Cardiac fibroblast (primary cell): ENCODE measurements around the gene DGUOK.

Source experiments
- DNase-seq, 2 donors: peaks; one replicate each; pipeline versions ENCODE4 v3.0.0 to v3.0.0-alpha.2; 2010; ENCODE audit warnings: low read depth in 2 of 2
- H3K4me3 ChIP-seq, 2 donors: replicated peaks in 1 of 2; 1 replicate in 1 of 2; 2 replicates in 1 of 2; pipeline ENCODE4 v1.5.1; 2011; ENCODE audit warnings: low read depth in 2 of 2, low read length in 2 of 2, mild to moderate bottlenecking in 2 of 2, moderate library complexity in 1 of 2
- CTCF ChIP-seq: IDR thresholded peaks from one replicate; pipeline ENCODE4 v1.5.1; 2011; ENCODE audit warnings: low read depth, mild to moderate bottlenecking, low read length, inconsistent platforms

Gene DGUOK

GRCh38 chr2:74000666-74001065, 74.0 kb downstream of the DGUOK start:
- no peak overlapping the region for H3K4me3 ChIP-seq
- no peak for DNase-seq
- no peak for TF ChIP-seq CTCF

- no peak overlapping the region for H3K4me3 ChIP-seq
- DNase-seq: no peak
- TF ChIP-seq CTCF: no peak
Observed at GRCh38 chr2:74001121-74001520, 74.4 kb downstream of the DGUOK start.

GRCh38 chr2:74001781-74002504, 75.3 kb downstream of the DGUOK start:
- peak; percentile 4 for TF ChIP-seq CTCF
- DNase-seq: peak in 1 of 2 donors; percentile 39
- H3K4me3 ChIP-seq: peak overlapping the region; percentile 38 to 59

GRCh38 chr2:74002505-74003421, 76.1 kb downstream of the DGUOK start:
- TF ChIP-seq CTCF: no peak
- DNase-seq: peak; percentile 73 to 88
- peak overlapping the region; percentile 58 to 73 for H3K4me3 ChIP-seq

- peak; percentile 65 to 89 for DNase-seq
- peak overlapping the region; percentile 58 to 73 for H3K4me3 ChIP-seq
- no peak for TF ChIP-seq CTCF
Observed at GRCh38 chr2:74003494-74004211, 77.0 kb downstream of the DGUOK start.
